DMS53 (cell line): ENCODE measurements around the gene MYOC.
"Not testable (repeated sequence)": the region's sequence is repeated elsewhere in the genome, so short reads cannot be mapped to it uniquely, and the experiment has no call there.

Experiments
- DNase-seq: peaks from one replicate; lab custom pipeline; 2025; lab: John Stamatoyannopoulos, UW

MYOC gene

GRCh38 chr1:171652234-171652822 lies at the start of gene MYOC:
Gene MYOC, minus strand, starts transcription at chr1:171652688. Its CDS starts 77 bp downstream, at chr1:171652611.
- DNase-seq, result no peak

GRCh38 chr1:171699531-171699930 lies 47.0 kb upstream of the MYOC start:
- DNase-seq, result no peak

- DNase-seq, result not testable (repeated sequence)
These were observed 43.3 kb upstream of the MYOC start for GRCh38 chr1:171695772-171696171.

GRCh38 chr1:171693541-171693940 lies 41.1 kb upstream of the MYOC start:
- DNase-seq, result not testable (repeated sequence)

GRCh38 chr1:171683870-171684269 lies 31.4 kb upstream of the MYOC start:
- no peak for DNase-seq

- no peak for DNase-seq
These were observed 27.9 kb upstream of the MYOC start for GRCh38 chr1:171680339-171680738.

- no peak for DNase-seq
These were observed 24.3 kb upstream of the MYOC start for GRCh38 chr1:171676823-171677222.

GRCh38 chr1:171674431-171675405 lies 22.2 kb upstream of the MYOC start:
- no peak for DNase-seq

GRCh38 chr1:171670739-171671138 lies 18.3 kb upstream of the MYOC start:
- no peak for DNase-seq

- DNase-seq, result no peak
These were observed 15.9 kb upstream of the MYOC start for GRCh38 chr1:171668372-171668771.

- DNase-seq, result no peak
These were observed 13.8 kb upstream of the MYOC start for GRCh38 chr1:171666114-171666769.

- no peak for DNase-seq
These were observed 12.5 kb upstream of the MYOC start for GRCh38 chr1:171664976-171665375.

GRCh38 chr1:171663854-171664575 lies 11.5 kb upstream of the MYOC start:
- no peak for DNase-seq

GRCh38 chr1:171663036-171663853 lies 10.8 kb upstream of the MYOC start:
- DNase-seq, result no peak

- DNase-seq, result peak; percentile 29
These were observed 8.7 kb upstream of the MYOC start for GRCh38 chr1:171661076-171661650.

GRCh38 chr1:171656206-171656605 lies 3.7 kb upstream of the MYOC start:
- not testable (repeated sequence) for DNase-seq

GRCh38 chr1:171655746-171656116 lies 3.2 kb upstream of the MYOC start:
- DNase-seq, result no peak

- peak; percentile 54 for DNase-seq
These were observed 2.7 kb upstream of the MYOC start for GRCh38 chr1:171654942-171655745.

GRCh38 chr1:171654201-171654941 lies 1.9 kb upstream of the MYOC start:
- DNase-seq, result no peak
